ENCODE results near the gene TBX19. TPM values are rescaled to one million over a fixed set of nuclear protein-coding genes. Genes with fewer than 3 reads are reported as not detected.

The TBX19 gene
- total and polyA plus RNA-seq, 2 of the 4 experiments (the other 2 are of a cell fraction) = 0.18 to 0.89 TPM

GRCh38 chr1:168360151-168361021 lies 79.7 kb downstream of the TBX19 start:
- Histone ChIP-seq H3K9me1 (ENCODE audit: insufficient read depth, low read length) (no peaks in the 10 kb centered on the region), H2BK5ac (ENCODE audit: low read depth, low read length, poor library complexity, severe bottlenecking) (no peak overlapping the region), H3K4me3 (ENCODE audit: insufficient read depth, low read depth, low read length) (no peak overlapping the region), H3K36me3 (ENCODE audit: control insufficient read depth, insufficient read depth, low read length) (no peaks in the 10 kb centered on the region), H3K9ac (ENCODE audit: low read depth, low read length) (no peak overlapping the region), H4K5ac (ENCODE audit: low read depth, low read length) (no peak overlapping the region), H3K14ac (replicated peaks; ENCODE audit: low read depth, low read length) (no peak overlapping the region), H2BK15ac (ENCODE audit: low read depth, low read length) (no peak overlapping the region), H3K27me3 (ENCODE audit: control insufficient read depth, insufficient read depth, low read length) (peaks cover 1% of the 10 kb centered on the region; the same call in 1 of the 2 replicates), H2BK20ac (ENCODE audit: low read depth, low read length) (no peak overlapping the region), H3K18ac (ENCODE audit: low read depth, low read length) (no peak overlapping the region), H3K4me2 (ENCODE audit: low read depth, low read length) (no peak overlapping the region), H3K27ac (ENCODE audit: insufficient read depth, low read length) (no peak overlapping the region), H3K4ac (ENCODE audit: low read depth, low read length) (no peak overlapping the region), H3K23ac (ENCODE audit: low read depth, low read length) (no peak overlapping the region), H2AFZ (replicated peaks; ENCODE audit: low read length, poor library complexity) (no peak overlapping the region), H3K79me1 (ENCODE audit: low read depth in 1 of 2, low read length in 2 of 2) (no peaks in the 10 kb centered on the region), H3K4me1 (ENCODE audit: control insufficient read depth, insufficient read depth, low read length) (no peaks in the 10 kb centered on the region), H3K56ac (ENCODE audit: extremely low read depth, insufficient read depth, low read length) (no peak overlapping the region), H4K8ac (ENCODE audit: low read depth in 2 of 2, low read length in 2 of 2) (no peak overlapping the region), H2AK5ac (ENCODE audit: low read depth, low read length) (no peak overlapping the region), H3K9me3 (ENCODE audit: control insufficient read depth, insufficient read depth, low read length) (no peaks in the 10 kb centered on the region), H4K91ac (ENCODE audit: insufficient read depth, low read depth, low read length) (no peak overlapping the region), H2AK9ac (replicated peaks; ENCODE audit: low read depth, low read length, poor library complexity) (no peak overlapping the region), H2BK120ac (ENCODE audit: low read depth, low read length) (no peak overlapping the region), H4K20me1 (ENCODE audit: insufficient read depth, low read length) (no peaks in the 10 kb centered on the region)
- CTCF ChIA-PET = no interaction called here
- POLR2A ChIA-PET (ENCODE audit: unreplicated experiment) = no interaction called here
- intact Hi-C loops (cut with micrococcal nuclease) (no loop called here), dilution Hi-C loops (cut with HindIII; ENCODE audit: low sequenced_read_pairs, unreplicated experiment) (no loop called here), in situ Hi-C loops (cut with MboI; ENCODE audit: low sequenced_read_pairs) (no loop called here)
- DNase-seq (no peak), ATAC-seq (ENCODE audit: low read depth) (no peak)
- BruUV-seq (replicated peaks) = no TSS peak
- no CpG with 5 or more reads among the region's 7 CpGs for WGBS, 2 experiments (ENCODE audit: extremely low coverage in 2 of 2, insufficient read length in 1 of 2)
- no peak for TF ChIP-seq BHLHE40 (IDR thresholded peaks at IDR 0.05; ENCODE audit: low read depth, low read length)
- no peak for TF ChIP-seq RFX5 (IDR thresholded peaks at IDR 0.05; ENCODE audit: low read depth, low read length)
- TF ChIP-seq FOS (IDR thresholded peaks at IDR 0.05; ENCODE audit: low read depth, low read length) = no peak
- TF ChIP-seq CTCF (conservative IDR thresholded peaks at IDR 0.05; ENCODE audit: low read depth, low read length) = no peak
- no peak for TF ChIP-seq POLR2A (IDR thresholded peaks at IDR 0.05; ENCODE audit: low read depth, low read length)
- TF ChIP-seq RCOR1 (IDR thresholded peaks at IDR 0.05; ENCODE audit: insufficient replicate concordance, low read length) = no peak
- no peak for TF ChIP-seq USF2 (IDR thresholded peaks at IDR 0.05; ENCODE audit: low read depth, low read length)
- no peak for TF ChIP-seq ELK1 (IDR thresholded peaks at IDR 0.05; ENCODE audit: borderline replicate concordance, low read depth, low read length)
- no peak for TF ChIP-seq MXI1 (IDR thresholded peaks at IDR 0.05; ENCODE audit: borderline replicate concordance, low read depth, low read length)
- TF ChIP-seq NFE2L2 (IDR thresholded peaks at IDR 0.05; ENCODE audit: low read depth, low read length) = no peak
- TF ChIP-seq MAFK (IDR thresholded peaks at IDR 0.05; ENCODE audit: low read depth, low read length) = no peak
- no peak for TF ChIP-seq CEBPB (IDR thresholded peaks at IDR 0.05; ENCODE audit: low read depth, low read length)
- no peak for TF ChIP-seq CHD1 (IDR thresholded peaks at IDR 0.05; ENCODE audit: low read depth, low read length)
